Stomach (tissue), 19 donors: Measurements from ENCODE around the gene RSPO1. TPM values are rescaled to one million over a fixed set of nuclear protein-coding genes. Genes with fewer than 3 reads are reported as not detected.
A peak's percentile ranks its signal among the peaks of the same experiment; 100 is the strongest.
"Not testable (repeated sequence)": the region's sequence is repeated elsewhere in the genome, so short reads cannot be mapped to it uniquely, and the experiment has no call there.

Experiments
- DNase-seq, 2 donors: peaks; one replicate each; pipeline versions ENCODE4 v3.0.0 to v3.0.0-alpha.2; 2013 to 2019
- H3K27ac ChIP-seq, 5 donors: fragments of 200-600 bp in 4 of 5; sonication (generic) in 4 of 5; one replicate each; pipeline ENCODE4 v1.5.1; 2013 to 2019; ENCODE audit warnings: mild to moderate bottlenecking in 1 of 5, moderate library complexity in 1 of 5
- H3K27me3 ChIP-seq, 3 donors: fragments of 200-600 bp; sonication (generic); one replicate each; pipeline ENCODE4 v1.5.1; 2017 to 2019; ENCODE audit warnings: mixed run types in 1 of 3
- H3K36me3 ChIP-seq, 4 donors: fragments of 200-600 bp; sonication (generic); 1 replicate in 3 of 4; 2 replicates in 1 of 4; pipeline ENCODE4 v1.5.1; 2016 to 2019
- H3K4me1 ChIP-seq, 4 donors: fragments of 200-600 bp; sonication (generic); one replicate each; pipeline ENCODE4 v1.5.1; 2016 to 2019
- H3K4me3 ChIP-seq, 4 donors: fragments of 200-600 bp; sonication (generic) in 3 of 4; one replicate each; pipeline ENCODE4 v1.5.1; 2016 to 2019; ENCODE audit warnings: mild to moderate bottlenecking in 1 of 4
- H3K9me3 ChIP-seq, 4 donors: fragments of 200-600 bp; sonication (generic); one replicate each; pipeline ENCODE4 v1.5.1; 2016 to 2019
- EP300 ChIP-seq: sonication (generic); formaldehyde crosslinking; IDR thresholded peaks from one replicate; pipeline ENCODE4 v1.6.1; 2017; ENCODE audit warnings: antibody characterized with exemption
- POLR2A ChIP-seq, 4 donors: fragments of 450-650 bp; IDR thresholded peaks; one replicate each; pipeline ENCODE4 v1.6.1; 2016; ENCODE audit warnings: antibody characterized with exemption in 4 of 4, control low read depth in 2 of 4, mild to moderate bottlenecking in 1 of 4, moderate library complexity in 1 of 4
- POLR2AphosphoS5 ChIP-seq, 3 donors: sonication (generic); formaldehyde crosslinking; IDR thresholded peaks; one replicate each; pipeline ENCODE4 v1.6.1; 2016; ENCODE audit warnings: antibody characterized with exemption in 3 of 3
- WGBS, 5 donors: extraction: QIAGEN DNeasy Blood & Tissue Kit in 3 of 5; methylation state at CpG; one replicate each; pipeline versions ENCODE4 v1.1.5 to v1.1.7; 2013 to 2018; 5-methylcytosine and 5-hydroxymethylcytosine counted together
- intact Hi-C: fragments of 100-400 bp; cut with DNase I; formaldehyde crosslinking; loops from one replicate; pipeline ENCODE4 v1.15.1; 2023; ENCODE audit warnings: low total_unique reads
- long read RNA-seq, 10 donors: transcript quantifications; one replicate each; lab custom pipeline, GENCODE V29; 2026
- polyA plus RNA-seq, 3 donors: library from polyadenylated mRNA; stranded (reverse); fragments of 200-250 nt; gene quantifications; one replicate each; pipeline ENCODE4 v1.2.3, GENCODE V29; 2013
- total RNA-seq, 5 donors: library from RNA; depleted of rRNA; stranded (reverse); fragments of >200 nt; gene quantifications; one replicate each; pipeline versions ENCODE4 v1.1.0 to v1.2.3, GENCODE V29; 2014 to 2016
- TF ChIP-seq, protein P1 (sequence below), 7 experiments: fragments of 450-650 bp in 4 of 7; fragments of 200-600 bp in 3 of 7; sonication (generic) in 3 of 7; IDR thresholded peaks; one replicate each; pipeline ENCODE4 v1.5.1; 2016 to 2019; ENCODE audit warnings: antibody characterized with exemption in 7 of 7, control low read depth in 2 of 7, mild to moderate bottlenecking in 1 of 7
- donor health status: healthy with polysubstance abuse.
- donor health status: Bipolar disorder and iron deficiency.
- donor health status: healthy.

The RSPO1 gene, protein sequence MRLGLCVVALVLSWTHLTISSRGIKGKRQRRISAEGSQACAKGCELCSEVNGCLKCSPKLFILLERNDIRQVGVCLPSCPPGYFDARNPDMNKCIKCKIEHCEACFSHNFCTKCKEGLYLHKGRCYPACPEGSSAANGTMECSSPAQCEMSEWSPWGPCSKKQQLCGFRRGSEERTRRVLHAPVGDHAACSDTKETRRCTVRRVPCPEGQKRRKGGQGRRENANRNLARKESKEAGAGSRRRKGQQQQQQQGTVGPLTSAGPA
- 1 to 10 TPM in 3 of 5 donors, under 1 TPM in 2; 0.87 to 5.8 (median 1.8) TPM for total RNA-seq
- 1 to 10 TPM in 2 of 3 donors, under 1 TPM in 1; 0.50 to 1.7 (median 1.2) TPM for polyA plus RNA-seq
- long read RNA-seq, donor 1: 0 reads
- long read RNA-seq, donor 2: 0 reads
- long read RNA-seq, donor 3: 0 reads
- long read RNA-seq, donor 4: 0 reads
- long read RNA-seq, donor 5: 0 reads
- long read RNA-seq, donor 6: 0 reads
- long read RNA-seq, donor 7: 0 reads
- long read RNA-seq, donor 8: 0 reads
- long read RNA-seq, donor 9: 0 reads
- long read RNA-seq, donor 10: 0 reads

DNA sequence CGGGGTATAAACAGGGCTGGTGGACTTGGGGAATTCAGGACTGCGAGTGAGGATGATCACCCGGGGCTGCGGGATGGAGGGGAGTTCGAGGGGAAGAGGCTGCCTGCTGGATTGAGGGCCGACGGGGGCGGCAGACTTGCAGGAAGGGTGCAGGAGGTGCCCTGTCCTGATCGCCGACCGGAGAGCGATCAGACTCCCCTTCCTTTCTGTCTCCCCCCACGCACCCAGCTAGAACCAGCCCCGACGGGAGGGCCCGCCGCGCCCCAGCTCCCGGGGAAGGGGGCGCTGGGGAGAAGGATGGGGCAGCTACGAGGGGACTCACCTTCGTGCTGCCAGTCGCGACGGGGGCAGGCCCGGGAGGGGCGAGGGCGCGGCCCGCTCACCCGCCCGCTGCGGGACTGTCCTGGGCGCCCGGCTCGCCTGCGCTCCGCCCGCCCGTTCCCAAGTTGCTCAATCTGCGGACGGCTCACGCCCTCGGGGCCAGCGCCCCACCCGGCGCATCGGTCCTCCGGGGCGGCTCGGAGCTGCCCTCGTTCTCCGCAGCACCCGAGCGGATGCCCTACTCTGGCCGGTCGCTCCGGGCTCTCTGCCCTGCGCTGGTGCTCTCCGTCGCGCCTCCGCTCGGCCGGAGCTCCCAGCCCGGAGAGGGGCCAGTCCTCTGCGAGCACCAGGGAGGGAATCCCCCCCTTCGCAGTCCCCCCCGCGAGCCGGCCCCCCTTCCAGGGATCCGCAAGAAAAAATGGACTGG lies at the start of gene RSPO1:
Gene RSPO1 (minus strand): TSS at position 649 of the 748 bp plus-strand sequence. CDS start 5,231 bp downstream, outside the sequence.
- Histone ChIP-seq H3K4me3 (peak within 1 kb of the TSS; percentile 40 to 49 (median 46)), H3K27me3 (peaks cover 13 to 98% (median 80%) of the 10 kb centered on the region in 3 donors), H3K27ac (peak within 1 kb of the TSS in 1 of 5 donors; percentile 64), H3K9me3 (no peaks in the 10 kb centered on the region), H3K4me1 (peaks cover 7 to 25% (median 21%) of the 10 kb centered on the region in 4 donors), H3K36me3 (no peaks in the 10 kb centered on the region)
- peak in 1 of 2 donors; percentile 63 for DNase-seq
- intact Hi-C loops: no loop called here
- TF ChIP-seq POLR2AphosphoS5 (IDR thresholded peaks at IDR 0.05): no peak
- no peak for TF ChIP-seq EP300
- no peak for TF ChIP-seq POLR2A (IDR thresholded peaks at IDR 0.05)
- TF ChIP-seq, protein P1, sequence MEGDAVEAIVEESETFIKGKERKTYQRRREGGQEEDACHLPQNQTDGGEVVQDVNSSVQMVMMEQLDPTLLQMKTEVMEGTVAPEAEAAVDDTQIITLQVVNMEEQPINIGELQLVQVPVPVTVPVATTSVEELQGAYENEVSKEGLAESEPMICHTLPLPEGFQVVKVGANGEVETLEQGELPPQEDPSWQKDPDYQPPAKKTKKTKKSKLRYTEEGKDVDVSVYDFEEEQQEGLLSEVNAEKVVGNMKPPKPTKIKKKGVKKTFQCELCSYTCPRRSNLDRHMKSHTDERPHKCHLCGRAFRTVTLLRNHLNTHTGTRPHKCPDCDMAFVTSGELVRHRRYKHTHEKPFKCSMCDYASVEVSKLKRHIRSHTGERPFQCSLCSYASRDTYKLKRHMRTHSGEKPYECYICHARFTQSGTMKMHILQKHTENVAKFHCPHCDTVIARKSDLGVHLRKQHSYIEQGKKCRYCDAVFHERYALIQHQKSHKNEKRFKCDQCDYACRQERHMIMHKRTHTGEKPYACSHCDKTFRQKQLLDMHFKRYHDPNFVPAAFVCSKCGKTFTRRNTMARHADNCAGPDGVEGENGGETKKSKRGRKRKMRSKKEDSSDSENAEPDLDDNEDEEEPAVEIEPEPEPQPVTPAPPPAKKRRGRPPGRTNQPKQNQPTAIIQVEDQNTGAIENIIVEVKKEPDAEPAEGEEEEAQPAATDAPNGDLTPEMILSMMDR (IDR thresholded peaks at IDR 0.05): no peak
- WGBS, 5 donors: 2 to 3% (median 2%) methylated on average over 16 to 72 of the region's 72 CpGs

DNA sequence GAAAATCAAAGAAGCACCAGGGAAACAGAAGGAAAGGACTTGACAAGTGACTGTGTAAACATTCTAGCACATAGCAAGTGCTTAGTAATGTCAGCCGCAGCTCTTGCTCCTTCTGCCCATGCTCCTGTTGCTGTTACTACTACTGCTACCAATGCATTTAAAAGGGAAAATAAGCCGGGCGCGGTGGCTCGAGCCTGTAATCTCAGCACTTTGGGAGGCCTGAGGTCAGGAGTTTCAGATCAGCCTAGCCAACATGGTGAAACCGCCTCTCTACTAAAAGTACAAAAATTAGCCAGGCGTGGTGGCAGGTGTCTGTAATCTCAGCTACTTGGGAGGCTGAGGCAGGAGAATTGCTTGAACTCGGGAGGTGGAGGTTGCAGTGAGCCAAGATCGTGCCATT lies 49.5 kb upstream of the RSPO1 start:
- not testable (repeated sequence) for H3K27ac ChIP-seq, DNase-seq, H3K27me3 ChIP-seq, H3K4me3 ChIP-seq, H3K9me3 ChIP-seq
- Histone ChIP-seq H3K36me3 (peaks cover 30 to 68% (median 64%) of the 10 kb centered on the region in 4 donors), H3K4me1 (peaks cover 3 to 20% (median 10%) of the 10 kb centered on the region in 4 donors)
- WGBS, 5 donors: 89 to 93% (median 91%) methylated on average over 9 of the region's 9 CpGs
- intact Hi-C loops: loop anchor here (5.0 kb wide), 1 partner anchor 82 kb away; no protein-coding TSS in a partner anchor

DNA sequence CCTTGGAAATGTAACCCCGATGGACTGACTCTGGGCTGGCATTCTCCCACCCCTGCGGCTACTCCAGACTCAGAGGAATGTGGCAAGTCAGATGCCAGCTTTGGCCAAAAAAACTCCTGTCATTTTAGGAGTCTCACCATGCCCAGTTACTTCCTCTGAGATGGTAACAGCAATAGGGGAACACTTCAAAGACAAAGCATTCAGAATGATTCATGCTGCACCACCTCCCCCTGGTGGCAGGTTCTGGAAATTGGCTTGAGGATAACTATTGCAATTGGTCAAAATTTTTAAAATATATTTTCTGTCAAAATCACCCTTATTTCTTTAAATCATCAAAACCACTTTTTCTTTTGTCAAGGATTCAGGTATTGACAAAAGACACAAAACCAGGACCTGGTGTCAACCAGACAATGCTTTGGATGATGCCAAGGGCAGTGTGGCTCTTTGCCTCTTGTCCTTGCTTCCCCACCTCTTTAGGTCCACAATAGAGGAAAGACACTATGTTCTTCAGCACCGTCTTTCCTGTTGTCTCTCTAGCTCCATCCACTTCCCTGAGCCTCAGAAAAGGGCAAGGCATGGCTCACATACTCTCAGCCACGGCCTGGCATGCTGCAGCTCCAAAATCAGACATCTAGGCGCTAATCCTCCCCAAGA lies 47.8 kb upstream of the RSPO1 start:
- H3K27ac ChIP-seq: no peak overlapping the region
- intact Hi-C loops: loop anchor here (5.0 kb wide), 1 partner anchor 80 kb away; no protein-coding TSS in a partner anchor
- no peak overlapping the region for H3K4me3 ChIP-seq
- H3K4me1 ChIP-seq: peaks cover 0 to 2% (median 0%) of the 10 kb centered on the region in 4 donors
- H3K9me3 ChIP-seq: no peaks in the 10 kb centered on the region
- WGBS, 5 donors: 72 to 76% (median 74%) methylated on average over 5 of the region's 5 CpGs
- TF ChIP-seq, protein P1 (IDR thresholded peaks at IDR 0.05): peak in 5 of 7 experiments; percentile 56 to 88 (median 72)
- TF ChIP-seq POLR2AphosphoS5 (IDR thresholded peaks at IDR 0.05): no peak
- TF ChIP-seq EP300: no peak
- H3K27me3 ChIP-seq: no peaks in the 10 kb centered on the region
- H3K36me3 ChIP-seq: peaks cover 30 to 65% (median 57%) of the 10 kb centered on the region in 4 donors
- DNase-seq: peak; percentile 70 to 85

DNA sequence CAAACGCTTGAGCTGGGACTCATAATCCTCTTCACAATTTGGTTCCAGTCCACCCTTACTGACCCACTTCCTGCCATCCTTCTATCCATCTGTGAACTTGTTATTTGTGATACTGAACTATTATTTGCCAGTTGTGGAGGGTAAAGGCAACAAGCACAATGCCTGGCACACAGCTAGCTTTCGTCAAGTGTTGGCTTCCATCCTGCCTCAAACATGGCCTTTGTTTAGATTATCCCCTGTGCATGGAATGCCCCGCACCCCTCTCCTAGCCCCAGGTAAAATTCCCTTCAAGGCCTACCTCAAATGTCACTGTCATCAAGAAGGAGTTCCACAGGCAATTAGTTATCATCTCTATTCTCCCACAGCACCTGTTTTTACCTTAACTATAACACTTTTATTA lies 46.2 kb upstream of the RSPO1 start:
- Histone ChIP-seq H3K9me3 (no peaks in the 10 kb centered on the region), H3K27ac (no peak overlapping the region), H3K36me3 (peaks cover 22 to 49% (median 42%) of the 10 kb centered on the region in 4 donors), H3K27me3 (no peaks in the 10 kb centered on the region), H3K4me1 (peaks cover 0 to 9% (median 0%) of the 10 kb centered on the region in 4 donors), H3K4me3 (no peak overlapping the region)
- WGBS, 5 donors: 79 to 87% (median 83%) methylated on average over 3 of the region's 3 CpGs
- intact Hi-C loops: loop anchor here (5.0 kb wide), 1 partner anchor 79 kb away; no protein-coding TSS in a partner anchor
- no peak for DNase-seq
- no peak for TF ChIP-seq POLR2A (IDR thresholded peaks at IDR 0.05)
- TF ChIP-seq, protein P1 (IDR thresholded peaks at IDR 0.05): no peak
- TF ChIP-seq EP300: no peak
- TF ChIP-seq POLR2AphosphoS5 (IDR thresholded peaks at IDR 0.05): no peak
